GM12872 (cell line): Measurements from ENCODE around the gene ITGBL1.

Experiments used
- TF ChIP-seq, protein P1 (sequence below): IDR thresholded peaks from 3 replicates; pipeline ENCODE4 v1.5.1; 2011; ENCODE audit warnings: low read depth, mild to moderate bottlenecking, low read length, moderate library complexity; ENCODE audit not compliant: insufficient read depth

The ITGBL1 gene

DNA sequence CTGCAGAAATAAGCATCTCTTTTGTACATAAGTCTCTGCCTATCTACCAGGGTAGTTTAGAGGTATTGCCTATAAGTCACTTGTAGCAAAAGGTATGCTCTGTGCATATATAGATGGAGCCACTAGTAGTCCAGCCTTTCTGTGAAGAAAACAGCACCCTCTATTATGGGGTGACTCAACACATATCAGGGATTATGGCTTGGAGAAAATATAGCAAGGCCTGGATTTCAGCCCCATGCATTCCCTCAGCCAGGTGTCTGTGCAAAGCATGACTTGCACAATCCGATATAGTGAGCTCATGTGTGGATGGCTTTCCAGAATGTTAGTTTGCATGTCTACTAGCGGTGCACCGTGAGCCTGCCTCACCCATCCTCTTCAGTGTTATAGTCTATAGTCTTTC, 22.7 kb upstream of the ITGBL1 start:
- TF ChIP-seq, protein P1, sequence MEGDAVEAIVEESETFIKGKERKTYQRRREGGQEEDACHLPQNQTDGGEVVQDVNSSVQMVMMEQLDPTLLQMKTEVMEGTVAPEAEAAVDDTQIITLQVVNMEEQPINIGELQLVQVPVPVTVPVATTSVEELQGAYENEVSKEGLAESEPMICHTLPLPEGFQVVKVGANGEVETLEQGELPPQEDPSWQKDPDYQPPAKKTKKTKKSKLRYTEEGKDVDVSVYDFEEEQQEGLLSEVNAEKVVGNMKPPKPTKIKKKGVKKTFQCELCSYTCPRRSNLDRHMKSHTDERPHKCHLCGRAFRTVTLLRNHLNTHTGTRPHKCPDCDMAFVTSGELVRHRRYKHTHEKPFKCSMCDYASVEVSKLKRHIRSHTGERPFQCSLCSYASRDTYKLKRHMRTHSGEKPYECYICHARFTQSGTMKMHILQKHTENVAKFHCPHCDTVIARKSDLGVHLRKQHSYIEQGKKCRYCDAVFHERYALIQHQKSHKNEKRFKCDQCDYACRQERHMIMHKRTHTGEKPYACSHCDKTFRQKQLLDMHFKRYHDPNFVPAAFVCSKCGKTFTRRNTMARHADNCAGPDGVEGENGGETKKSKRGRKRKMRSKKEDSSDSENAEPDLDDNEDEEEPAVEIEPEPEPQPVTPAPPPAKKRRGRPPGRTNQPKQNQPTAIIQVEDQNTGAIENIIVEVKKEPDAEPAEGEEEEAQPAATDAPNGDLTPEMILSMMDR, result no peak

- TF ChIP-seq, protein P1, result no peak
These were observed 18.6 kb upstream of the ITGBL1 start for GRCh38 chr13:101433895-101434294.

DNA sequence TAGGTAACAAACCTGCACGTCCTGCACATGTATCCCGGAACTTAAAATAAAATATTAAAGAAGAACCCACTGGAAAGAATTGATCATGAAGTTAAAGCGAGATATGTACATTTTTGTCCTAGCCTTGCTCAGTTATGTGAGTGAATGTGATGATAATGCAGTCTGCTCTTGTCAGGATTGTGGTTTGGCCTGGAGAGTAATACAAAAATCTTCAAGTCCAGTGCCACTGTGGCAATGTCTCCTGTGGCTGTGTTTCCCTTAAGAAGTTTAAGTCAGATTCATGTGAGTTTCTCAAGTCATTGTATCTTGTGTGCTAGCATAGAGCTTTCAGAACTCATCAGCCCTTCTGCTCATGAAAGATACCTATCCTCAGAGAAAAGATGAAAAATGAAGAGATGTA, 18.0 kb upstream of the ITGBL1 start:
- TF ChIP-seq, protein P1, result no peak

GRCh38 chr13:101447852-101448251, 4.6 kb upstream of the ITGBL1 start:
- TF ChIP-seq, protein P1, result no peak

DNA sequence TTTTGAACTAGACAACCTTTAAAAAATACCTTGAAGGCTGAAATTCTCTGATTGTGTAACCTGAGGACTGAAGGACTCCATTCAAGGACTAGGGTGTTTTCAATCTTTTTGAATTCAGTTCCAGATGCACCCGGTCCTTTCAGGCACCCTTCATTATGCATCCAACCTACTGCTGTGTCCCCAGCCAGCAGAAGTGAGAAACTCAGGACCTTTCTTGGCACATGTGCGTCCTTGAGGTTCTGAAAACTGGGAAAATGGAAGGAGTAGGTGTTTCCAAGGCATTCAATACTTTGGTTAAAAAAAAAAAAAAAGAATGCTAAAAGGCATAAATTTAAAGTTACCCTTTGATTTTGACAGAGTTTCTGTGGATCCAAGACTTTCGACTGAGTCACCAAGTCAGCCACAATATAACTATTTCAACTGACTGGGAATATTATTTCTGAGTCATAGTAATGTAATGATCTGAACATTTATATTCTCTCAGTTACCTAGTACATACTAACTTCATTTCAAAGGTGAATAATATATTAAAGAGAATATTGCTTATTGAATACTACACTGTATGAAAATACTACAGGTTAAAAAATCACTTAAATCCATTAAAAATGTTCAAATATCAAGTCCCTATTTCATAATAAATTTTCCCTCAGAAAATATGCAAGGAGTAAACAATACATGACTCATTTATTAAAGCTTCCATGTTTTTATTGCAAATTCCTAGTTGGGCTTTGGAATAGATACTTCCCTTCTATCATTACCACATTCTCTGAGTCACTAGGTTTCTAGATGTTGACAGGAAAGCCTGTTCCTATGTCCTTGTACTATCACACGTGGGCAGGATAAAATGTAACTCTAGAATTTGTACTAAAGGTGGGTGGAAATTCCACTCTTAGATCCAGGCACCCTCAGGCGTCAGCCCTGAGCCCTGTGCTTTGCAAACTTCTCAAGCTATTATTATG, 2.4 kb upstream of the ITGBL1 start:
- TF ChIP-seq, protein P1, result no peak

- TF ChIP-seq, protein P1, result no peak
These were observed 1.7 kb upstream of the ITGBL1 start for GRCh38 chr13:101450749-101451130.

DNA sequence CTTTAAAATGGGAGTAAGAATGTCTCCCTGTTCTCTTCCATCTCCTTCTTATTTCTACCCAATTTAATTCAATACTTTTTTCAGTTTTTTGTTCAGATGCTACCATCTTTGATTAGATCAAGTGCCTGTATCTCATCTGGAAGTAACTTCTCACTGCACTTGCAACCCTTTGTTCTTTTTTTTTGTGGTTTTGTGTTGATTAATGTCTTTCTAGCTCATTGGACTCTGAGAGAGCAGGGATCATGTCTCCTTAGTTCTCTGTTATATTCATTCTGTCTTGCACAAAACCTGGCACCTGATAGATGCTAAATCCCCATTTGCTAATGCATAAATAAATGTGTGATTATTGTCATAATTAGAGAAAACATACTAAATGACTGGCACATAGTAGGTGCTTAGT, 834 bp upstream of the ITGBL1 start:
- TF ChIP-seq, protein P1, result no peak
